Kidney (tissue), 14 donors: ENCODE results near the gene GPRIN3. TPM values are rescaled to one million over a fixed set of nuclear protein-coding genes. Genes with fewer than 3 reads are reported as not detected.

Source experiments
- DNase-seq, 5 donors: peaks; one replicate each; pipeline ENCODE4 v3.0.0-alpha.2; 2013 to 2020
- FAIRE-seq: peaks from 2 replicates; lab custom pipeline; 2012; peaks lifted over from hg19 to GRCh38; lab: Jason Lieb, UNC
- H3K27ac ChIP-seq, 2 donors: one replicate each; pipeline ENCODE4 v1.7.0; 2013; ENCODE audit warnings: low read depth in 2 of 2, low read length in 2 of 2, inconsistent platforms in 1 of 2
- H3K27me3 ChIP-seq: one replicate; pipeline ENCODE4 v1.7.1; 2013; ENCODE audit warnings: low read length, inconsistent platforms; ENCODE audit not compliant: control insufficient read depth, insufficient read depth
- H3K36me3 ChIP-seq, 3 donors: one replicate each; pipeline versions ENCODE4 v1.7.0 to v1.7.1; 2013; ENCODE audit warnings: low read length in 3 of 3, control low read depth in 1 of 3, inconsistent platforms in 1 of 3; ENCODE audit not compliant: insufficient read depth in 3 of 3, control insufficient read depth in 2 of 3
- H3K4me1 ChIP-seq, 3 donors: one replicate each; pipeline versions ENCODE4 v1.7.0 to v1.7.1; 2013; ENCODE audit warnings: low read length in 3 of 3, inconsistent platforms in 1 of 3, low read depth in 1 of 3; ENCODE audit not compliant: control insufficient read depth in 2 of 3, insufficient read depth in 2 of 3
- H3K4me3 ChIP-seq, 3 donors: one replicate each; pipeline versions ENCODE4 v1.7.0 to v1.8.1; 2013; ENCODE audit warnings: low read length in 3 of 3, control low read depth in 1 of 3, inconsistent platforms in 1 of 3
- H3K9ac ChIP-seq, 3 donors: one replicate each; pipeline versions ENCODE4 v1.7.0 to v1.7.1; 2013; ENCODE audit warnings: low read length in 3 of 3, control low read depth in 1 of 3, inconsistent platforms in 1 of 3
- H3K9me3 ChIP-seq, 3 donors: one replicate each; pipeline versions ENCODE4 v1.7.0 to v1.7.1; 2013; ENCODE audit warnings: low read length in 3 of 3, control low read depth in 1 of 3, inconsistent platforms in 1 of 3; ENCODE audit not compliant: control insufficient read depth in 2 of 3, insufficient read depth in 1 of 3
- CTCF ChIP-seq: IDR thresholded peaks from 3 replicates; pipeline ENCODE4 v1.5.1; 2012; ENCODE audit warnings: mild to moderate bottlenecking, moderate library complexity, borderline replicate concordance; ENCODE audit not compliant: insufficient read depth; ENCODE audit errors: extremely low read depth
- intact Hi-C: fragments of 100-400 bp; cut with DNase I; formaldehyde crosslinking; loops from one replicate; pipeline ENCODE4 v1.11.1; 2022
- polyA plus RNA-seq: library from polyadenylated mRNA; stranded (reverse); fragments of 350-450 nt; fragmentation: Illumina TruSeq; extraction: RNeasy Lipid Tissue Mini Kit (QIAGEN cat#74804); gene quantifications from one replicate; pipeline ENCODE4 v1.2.3, GENCODE V29; 2014; ENCODE audit warnings: low read depth, low replicate concordance; ENCODE audit not compliant: insufficient read depth
- total RNA-seq: library from RNA; stranded (reverse); fragmentation: NEBNext Ultra II Directional; extraction: Animal tissue kit (Norgen Biotek cat#: 25700); gene quantifications from one replicate; pipeline ENCODE4 v1.2.1, GENCODE V29; 2021
- donor health status: control.
- donor health status: control.
- donor health status: control.
- donor health status: control.
- donor health status: control.
- donor health status: DM: yes; HTN: yes; CAD: no.
- donor health status: Normal renal cell carcinoma (clear cell type).

GPRIN3 gene
- total and polyA plus RNA-seq, 2 donors from 2014 or later: 2.2 to 15.2 TPM

GRCh38 chr4:89248879-89249281 is 58.7 kb downstream of the GPRIN3 start:
- FAIRE-seq (no peak), DNase-seq (peak in 1 of 5 donors; percentile 24)
- peaks cover 0 to 12% (median 0%) of the 10 kb centered on the region in 3 donors for H3K4me1 ChIP-seq
- TF ChIP-seq CTCF: no peak
- no peaks in the 10 kb centered on the region for H3K27me3 ChIP-seq
- H3K9me3 ChIP-seq: no peaks in the 10 kb centered on the region
- H3K9ac ChIP-seq: no peak overlapping the region
- peaks cover 0 to 16% (median 10%) of the 10 kb centered on the region in 3 donors for H3K36me3 ChIP-seq
- peak overlapping the region in 1 of 3 donors; percentile 7 for H3K4me3 ChIP-seq
- intact Hi-C loops: no loop called here
- H3K27ac ChIP-seq: no peak overlapping the region

- TF ChIP-seq CTCF: no peak
These were observed 59.6 kb downstream of the GPRIN3 start for GRCh38 chr4:89247951-89248350.

GRCh38 chr4:89245459-89245858 is 62.1 kb downstream of the GPRIN3 start:
- Histone ChIP-seq H3K9me3 (no peaks in the 10 kb centered on the region), H3K27ac (no peak overlapping the region), H3K36me3 (peaks cover 0 to 16% (median 10%) of the 10 kb centered on the region in 3 donors), H3K4me3 (no peak overlapping the region), H3K4me1 (peaks cover 0 to 9% (median 0%) of the 10 kb centered on the region in 3 donors), H3K27me3 (no peaks in the 10 kb centered on the region), H3K9ac (no peak overlapping the region)
- DNase-seq (no peak), FAIRE-seq (no peak)
- intact Hi-C loops: no loop called here
- no peak for TF ChIP-seq CTCF

More at GRCh38 chr4:89247951-89248350, 59.6 kb downstream of the GPRIN3 start:
- Histone ChIP-seq H3K4me3 (no peak overlapping the region), H3K27me3 (no peaks in the 10 kb centered on the region), H3K4me1 (peaks cover 0 to 9% (median 0%) of the 10 kb centered on the region in 3 donors), H3K36me3 (peaks cover 0 to 16% (median 10%) of the 10 kb centered on the region in 3 donors), H3K9ac (no peak overlapping the region), H3K9me3 (no peaks in the 10 kb centered on the region), H3K27ac (no peak overlapping the region)
- DNase-seq (peak in 1 of 5 donors; percentile 48), FAIRE-seq (no peak)
- intact Hi-C loops: no loop called here

- FAIRE-seq (no peak), DNase-seq (no peak)
- Histone ChIP-seq H3K4me1 (peaks cover 0 to 5% (median 0%) of the 10 kb centered on the region in 3 donors), H3K36me3 (peaks cover 0 to 4% (median 2%) of the 10 kb centered on the region in 3 donors), H3K9ac (no peak overlapping the region), H3K9me3 (no peaks in the 10 kb centered on the region), H3K4me3 (no peak overlapping the region), H3K27me3 (no peaks in the 10 kb centered on the region), H3K27ac (no peak overlapping the region)
- TF ChIP-seq CTCF: no peak
- intact Hi-C loops: no loop called here
These were observed 63.8 kb downstream of the GPRIN3 start for GRCh38 chr4:89243733-89244252.
